ENCODE measurements around the gene GPS1. TPM values are rescaled to one million over a fixed set of nuclear protein-coding genes. Genes with fewer than 3 reads are reported as not detected.

The GPS1 gene
- polyA plus RNA-seq, 1 experiment = 131 TPM

DNA sequence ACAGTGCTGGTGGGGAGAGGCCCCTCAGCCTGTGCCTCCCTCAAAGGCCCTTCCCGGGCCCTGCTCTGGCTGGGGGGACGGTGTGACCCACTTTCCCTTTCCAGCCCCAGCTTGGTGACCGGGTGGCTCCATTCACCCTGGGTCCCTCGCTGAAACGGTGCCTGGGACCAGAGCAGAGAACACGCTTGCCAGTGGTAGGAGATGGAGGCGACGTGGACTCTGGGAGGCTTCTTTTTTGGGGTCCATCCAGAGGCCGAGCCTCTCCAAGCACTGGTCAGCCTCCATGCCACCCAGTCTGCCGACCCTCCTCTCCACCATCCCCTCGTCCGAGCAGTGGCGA, 36.8 kb upstream of the GPS1 start:
- CTCF ChIA-PET = interaction anchor here (11.6 kb wide), 1 partner anchor 55 kb away, joined by 218 read pairs; the partner anchor contains the start of gene NOTUM
- POLR2A ChIA-PET = no interaction called here
- Histone ChIP-seq H3K4me3 (ENCODE audit: low read depth, low read length) (no peak overlapping the region), H3K36me3 (ENCODE audit: control insufficient read depth, insufficient read depth, low read length) (peaks cover 15% of the 10 kb centered on the region), H3K27me3 (ENCODE audit: control insufficient read depth, insufficient read depth, low read length) (no peaks in the 10 kb centered on the region)
- TF ChIP-seq, protein P1, sequence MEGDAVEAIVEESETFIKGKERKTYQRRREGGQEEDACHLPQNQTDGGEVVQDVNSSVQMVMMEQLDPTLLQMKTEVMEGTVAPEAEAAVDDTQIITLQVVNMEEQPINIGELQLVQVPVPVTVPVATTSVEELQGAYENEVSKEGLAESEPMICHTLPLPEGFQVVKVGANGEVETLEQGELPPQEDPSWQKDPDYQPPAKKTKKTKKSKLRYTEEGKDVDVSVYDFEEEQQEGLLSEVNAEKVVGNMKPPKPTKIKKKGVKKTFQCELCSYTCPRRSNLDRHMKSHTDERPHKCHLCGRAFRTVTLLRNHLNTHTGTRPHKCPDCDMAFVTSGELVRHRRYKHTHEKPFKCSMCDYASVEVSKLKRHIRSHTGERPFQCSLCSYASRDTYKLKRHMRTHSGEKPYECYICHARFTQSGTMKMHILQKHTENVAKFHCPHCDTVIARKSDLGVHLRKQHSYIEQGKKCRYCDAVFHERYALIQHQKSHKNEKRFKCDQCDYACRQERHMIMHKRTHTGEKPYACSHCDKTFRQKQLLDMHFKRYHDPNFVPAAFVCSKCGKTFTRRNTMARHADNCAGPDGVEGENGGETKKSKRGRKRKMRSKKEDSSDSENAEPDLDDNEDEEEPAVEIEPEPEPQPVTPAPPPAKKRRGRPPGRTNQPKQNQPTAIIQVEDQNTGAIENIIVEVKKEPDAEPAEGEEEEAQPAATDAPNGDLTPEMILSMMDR (IDR thresholded peaks at IDR 0.05; ENCODE audit: insufficient read depth, low read depth, low read length) = no peak
- DNase-seq (ENCODE audit: low read depth) = no peak

DNA sequence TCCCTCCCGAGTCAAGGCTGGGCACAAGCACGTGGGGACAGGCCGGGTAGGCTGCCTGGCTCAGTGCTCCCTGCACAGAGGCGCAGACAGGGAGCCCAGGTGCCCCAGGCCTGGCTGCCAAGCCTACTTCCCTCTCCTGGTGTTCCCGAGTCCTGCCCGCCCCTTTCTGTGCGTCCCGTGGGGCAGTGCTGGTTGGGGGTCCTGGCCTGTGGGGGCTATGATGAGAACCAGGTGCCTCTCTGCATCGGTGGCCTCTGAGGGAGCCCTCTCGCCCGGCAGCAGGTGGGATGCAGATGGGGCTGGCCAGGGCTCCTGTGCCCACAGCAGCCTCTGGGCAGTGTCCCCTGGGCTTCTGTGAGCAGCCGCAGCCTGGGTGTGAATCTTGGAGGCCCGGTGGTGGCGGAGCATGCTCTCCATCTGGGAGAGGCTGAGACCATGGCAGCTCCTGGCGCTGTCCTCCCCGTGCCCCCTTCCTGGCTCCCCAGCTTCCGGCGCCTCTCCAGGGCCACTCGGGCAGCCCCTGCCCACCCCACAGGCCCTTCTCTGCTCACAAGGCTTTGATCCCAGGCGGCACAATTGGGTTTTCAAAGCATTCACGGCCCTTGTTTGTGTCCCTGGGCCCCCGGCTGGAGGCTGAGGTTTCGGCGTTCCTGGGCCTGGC, 36.3 kb upstream of the GPS1 start:
- POLR2A ChIA-PET = no interaction called here
- CTCF ChIA-PET = interaction anchor here (1.0 to 11.6 kb wide), 2 partner anchors 15 to 55 kb away, joined by 3 to 218 read pairs; partner anchors contain the start of gene NOTUM
- H3K36me3 ChIP-seq (ENCODE audit: control insufficient read depth, insufficient read depth, low read length) = peaks cover 15% of the 10 kb centered on the region
- TF ChIP-seq, protein P1 (IDR thresholded peaks at IDR 0.05; ENCODE audit: insufficient read depth, low read depth, low read length) = no peak
- H3K4me3 ChIP-seq (ENCODE audit: low read depth, low read length) = no peak overlapping the region
- DNase-seq (ENCODE audit: low read depth) = no peak
- no peaks in the 10 kb centered on the region for H3K27me3 ChIP-seq (ENCODE audit: control insufficient read depth, insufficient read depth, low read length)

DNA sequence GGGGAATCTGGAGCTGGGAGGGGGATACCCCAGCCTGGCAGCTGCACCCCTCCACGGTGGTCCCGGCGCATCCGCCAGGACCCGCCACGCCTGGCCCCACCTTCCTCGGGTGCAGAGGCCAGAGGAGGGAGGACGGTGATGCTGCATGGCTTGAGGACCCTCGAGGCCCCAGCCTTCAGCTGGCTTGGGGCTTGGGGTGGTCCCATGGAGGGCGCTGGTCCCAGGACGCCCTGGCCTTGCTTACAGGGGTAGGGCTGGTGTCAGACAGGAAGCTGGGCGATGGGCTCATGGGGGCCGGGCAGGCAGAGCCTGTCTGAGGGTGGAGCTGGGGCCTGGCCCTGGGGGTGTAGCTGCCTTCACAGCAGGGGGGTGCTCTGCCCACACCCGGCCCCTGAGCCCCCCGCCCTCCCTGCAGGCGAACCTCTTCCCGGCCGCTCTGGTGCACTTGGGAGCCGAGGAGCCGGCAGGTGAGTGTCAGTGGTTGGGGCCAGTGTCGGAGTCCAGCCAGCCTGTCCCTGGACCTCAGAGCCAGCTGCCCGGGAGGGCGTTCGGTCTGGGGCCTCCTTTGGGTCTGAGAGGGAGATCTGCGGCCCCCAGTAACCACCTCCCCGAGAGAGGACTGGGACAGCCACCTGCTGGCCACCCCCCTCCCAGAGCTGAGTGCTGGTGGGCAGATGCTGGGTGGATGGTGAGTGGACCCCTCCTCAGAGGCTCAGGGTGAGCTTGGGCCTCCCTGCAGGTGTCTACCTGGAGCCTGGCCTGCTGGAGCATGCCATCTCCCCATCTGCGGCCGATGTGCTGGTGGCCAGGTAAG, 35.4 kb upstream of the GPS1 start:
- Histone ChIP-seq H3K27me3 (ENCODE audit: control insufficient read depth, insufficient read depth, low read length) (no peaks in the 10 kb centered on the region), H3K36me3 (ENCODE audit: control insufficient read depth, insufficient read depth, low read length) (peaks cover 15% of the 10 kb centered on the region), H3K4me3 (ENCODE audit: low read depth, low read length) (no peak overlapping the region)
- no peak for DNase-seq (ENCODE audit: low read depth)
- POLR2A ChIA-PET = no interaction called here
- CTCF ChIA-PET = interaction anchor here (0.8 to 11.6 kb wide), 3 partner anchors 14 to 63 kb away, joined by 3 to 218 read pairs (median 3); partner anchors contain the start of gene NOTUM
- TF ChIP-seq, protein P1 (IDR thresholded peaks at IDR 0.05; ENCODE audit: insufficient read depth, low read depth, low read length) = no peak

DNA sequence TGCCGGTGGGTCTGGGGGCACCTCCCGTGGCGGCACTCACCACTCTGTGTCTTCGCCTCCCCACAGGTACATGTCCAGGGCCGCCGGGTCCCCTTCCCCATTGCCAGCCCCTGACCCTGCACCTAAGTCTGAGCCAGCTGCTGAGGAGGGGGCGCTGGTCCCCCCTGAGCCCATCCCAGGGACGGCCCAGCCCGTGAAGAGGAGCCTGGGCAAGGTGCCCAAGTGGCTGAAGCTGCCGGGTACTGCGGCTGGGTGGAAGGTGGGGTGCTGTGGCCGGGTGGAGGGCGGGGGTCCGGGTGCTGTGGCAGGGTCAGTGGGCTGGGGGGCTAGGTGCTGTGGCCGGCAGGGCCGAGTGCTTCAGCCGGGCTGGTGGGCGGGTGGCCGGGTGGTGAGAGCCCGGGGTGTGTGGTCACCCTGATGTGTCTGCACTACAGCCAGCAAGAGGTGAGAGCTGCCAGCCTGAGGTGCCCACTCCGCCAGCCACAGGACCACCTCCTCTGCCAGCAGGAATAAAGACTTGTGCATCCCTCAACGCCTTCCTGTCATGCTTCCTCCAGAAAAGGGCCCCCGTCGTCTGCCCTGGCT, 34.7 kb upstream of the GPS1 start:
- ChIA-PET POLR2A (no interaction called here), CTCF (interaction anchor here (0.8 to 11.6 kb wide), 2 partner anchors 57 to 64 kb away, joined by 3 to 218 read pairs; partner anchors contain the start of gene NOTUM)
- no peak for DNase-seq (ENCODE audit: low read depth)
- Histone ChIP-seq H3K27me3 (ENCODE audit: control insufficient read depth, insufficient read depth, low read length) (no peaks in the 10 kb centered on the region), H3K36me3 (ENCODE audit: control insufficient read depth, insufficient read depth, low read length) (peaks cover 14% of the 10 kb centered on the region), H3K4me3 (ENCODE audit: low read depth, low read length) (no peak overlapping the region)
- TF ChIP-seq, protein P1 (IDR thresholded peaks at IDR 0.05; ENCODE audit: insufficient read depth, low read depth, low read length) = no peak

DNA sequence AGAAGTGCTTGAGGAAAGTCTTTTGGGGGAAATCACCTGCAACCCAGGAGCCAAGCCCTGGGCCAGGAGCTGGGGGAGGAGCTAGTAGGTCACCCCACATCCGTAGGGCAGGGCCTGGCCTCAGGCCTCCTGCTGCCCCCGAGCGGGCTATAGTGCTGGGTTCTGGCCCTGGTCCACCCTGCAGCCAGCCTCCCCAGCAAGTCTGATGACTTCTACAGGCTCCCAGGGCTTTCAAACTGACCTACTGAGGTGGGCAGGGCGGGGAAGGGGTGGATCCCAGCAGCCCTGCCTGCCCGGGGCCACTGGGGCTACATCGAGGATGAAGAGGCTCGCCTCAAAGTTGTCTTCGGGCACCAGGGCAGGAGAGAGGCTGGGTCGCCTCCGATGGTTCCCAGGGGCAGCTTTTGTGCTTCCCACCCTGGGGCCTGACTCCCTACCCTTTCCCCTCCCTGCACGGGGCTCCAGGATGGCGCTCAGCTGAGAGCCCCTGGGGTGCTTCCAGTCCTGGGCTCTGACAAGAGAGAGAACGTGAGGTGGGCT, 34.0 kb upstream of the GPS1 start:
- Histone ChIP-seq H3K27me3 (ENCODE audit: control insufficient read depth, insufficient read depth, low read length) (no peaks in the 10 kb centered on the region), H3K4me3 (ENCODE audit: low read depth, low read length) (no peak overlapping the region), H3K36me3 (ENCODE audit: control insufficient read depth, insufficient read depth, low read length) (peaks cover 14% of the 10 kb centered on the region)
- ChIA-PET CTCF (interaction anchor here (0.6 to 11.6 kb wide), 2 partner anchors 57 to 63 kb away, joined by 3 to 218 read pairs; partner anchors contain the start of gene NOTUM), POLR2A (no interaction called here)
- TF ChIP-seq, protein P1 (IDR thresholded peaks at IDR 0.05; ENCODE audit: insufficient read depth, low read depth, low read length) = no peak
- DNase-seq (ENCODE audit: low read depth) = no peak

All from BJ (cell line).